OCI-LY7 (cell line): ENCODE results near the gene PHPT1. TPM values are rescaled to one million over a fixed set of nuclear protein-coding genes. Genes with fewer than 3 reads are reported as not detected.

Source experiments
- BruUV-seq: library from RNA; stranded (reverse); fragments of 400-500 nt; replicated peaks from 2 replicates; lab custom pipeline; 2021; lab: Mats Ljungman, UMichigan
- CTCF ChIA-PET: fragments of 300-600 bp; sonication (Branson Sonifier 250); formaldehyde crosslinking; loops from one replicate; lab custom pipeline; 2022; ENCODE audit warnings: antibody characterized with exemption; ENCODE audit not compliant: unreplicated experiment; lab: Charles Lee
- POLR2A ChIA-PET: fragments of 300-600 bp; sonication (Branson Sonifier 250); formaldehyde crosslinking; loops from one replicate; lab custom pipeline; 2022; ENCODE audit warnings: antibody characterized with exemption; lab: Charles Lee
- DNase-seq: peaks from one replicate; pipeline ENCODE4 v3.0.0-alpha.2; 2015; ENCODE audit warnings: low spot score
- H2AFZ ChIP-seq: fragments of 200-600 bp; sonication (generic), shearing (Covaris generic); 2 replicates; pipeline ENCODE4 v1.6.1; 2014; ENCODE audit warnings: mild to moderate bottlenecking, antibody characterized with exemption, low read length, moderate library complexity
- H3K27ac ChIP-seq: fragments of 200-600 bp; sonication (generic); 2 replicates; pipeline ENCODE4 v1.5.1; 2014; ENCODE audit warnings: mixed run types, low read depth, mild to moderate bottlenecking, moderate library complexity, low read length, inconsistent platforms; ENCODE audit not compliant: poor library complexity, severe bottlenecking
- H3K36me3 ChIP-seq: fragments of 200-600 bp; sonication (generic); 2 replicates; pipeline ENCODE4 v1.6.1; 2014; ENCODE audit warnings: mild to moderate bottlenecking, antibody characterized with exemption, low read length, moderate library complexity, mixed read lengths; ENCODE audit not compliant: insufficient read depth
- H3K4me1 ChIP-seq: fragments of 200-600 bp; sonication (generic); 2 replicates; pipeline ENCODE4 v1.5.1; 2014; ENCODE audit warnings: mild to moderate bottlenecking, low read length; ENCODE audit not compliant: insufficient read depth, poor library complexity, severe bottlenecking
- H3K4me2 ChIP-seq: fragments of 200-600 bp; sonication (generic); 2 replicates; pipeline ENCODE4 v1.6.1; 2014; ENCODE audit warnings: mild to moderate bottlenecking, low read length
- H3K4me3 ChIP-seq: fragments of 200-600 bp; sonication (generic); 2 replicates; pipeline ENCODE4 v1.5.1; 2014; ENCODE audit warnings: mild to moderate bottlenecking, low read depth, low read length; ENCODE audit not compliant: poor library complexity, severe bottlenecking
- H3K79me2 ChIP-seq: fragments of 200-600 bp; sonication (generic); 2 replicates; pipeline ENCODE4 v1.6.1; 2016; ENCODE audit warnings: low read depth, mild to moderate bottlenecking, low read length, moderate library complexity, mixed read lengths; ENCODE audit not compliant: insufficient read depth
- H3K9me2 ChIP-seq: fragments of 200-600 bp; sonication (generic); 2 replicates; pipeline ENCODE4 v1.6.1; 2016; ENCODE audit warnings: mild to moderate bottlenecking, low read length, mixed read lengths; ENCODE audit not compliant: insufficient read depth
- H3K9me3 ChIP-seq: fragments of 200-600 bp; sonication (generic); 2 replicates; pipeline ENCODE4 v1.6.1; 2014; ENCODE audit warnings: mild to moderate bottlenecking, mixed run types, low read length, mixed read lengths
- H4K20me1 ChIP-seq: fragments of 200-600 bp; sonication (generic); 2 replicates; pipeline ENCODE4 v1.6.1; 2014; ENCODE audit warnings: mild to moderate bottlenecking, antibody characterized with exemption, low read length, moderate library complexity, mixed read lengths; ENCODE audit not compliant: insufficient read depth
- CTCF ChIP-seq: fragments of 200-600 bp; sonication (generic); conservative IDR thresholded peaks from 2 replicates; pipeline ENCODE4 v1.5.1; 2014; ENCODE audit warnings: mild to moderate bottlenecking, antibody characterized with exemption, low read length, moderate library complexity, mixed read lengths
- EZH2phosphoT487 ChIP-seq: fragments of 200-600 bp; sonication (generic); IDR thresholded peaks from 2 replicates; pipeline ENCODE4 v1.6.1; 2018; ENCODE audit warnings: low read depth, borderline replicate concordance, mild to moderate bottlenecking, mixed run types, antibody characterized with exemption, low read length, moderate library complexity, mixed read lengths
- intact Hi-C: fragments of 100-400 bp; cut with micrococcal nuclease; formaldehyde crosslinking; loops from one replicate; pipeline ENCODE4 v1.10.0; 2022; ENCODE audit not compliant: unreplicated experiment
- total RNA-seq, 2 experiments: library from RNA; depleted of rRNA in 1 of 2; stranded (reverse); fragments of >200 nt in 1 of 2; shearing (Covaris generic) in 1 of 2; gene quantifications; 2 replicates each; pipeline ENCODE4 v1.2.3, GENCODE V29; 2014 to 2022

PHPT1 gene
- total RNA-seq, 2 experiments from 2014 or later, result 49.9 to 56.9 TPM

- intact Hi-C loops, result no loop called here
- H3K4me1 ChIP-seq, result peaks cover 6% of the 10 kb centered on the region
- CTCF ChIA-PET, result no interaction called here
- H4K20me1 ChIP-seq, result no peaks in the 10 kb centered on the region
- H3K27ac ChIP-seq, result no peak overlapping the region
- H3K4me3 ChIP-seq, result no peak overlapping the region
- no peak overlapping the region for H3K4me2 ChIP-seq
- BruUV-seq, result no TSS peak
- H3K79me2 ChIP-seq, result no peaks in the 10 kb centered on the region
- POLR2A ChIA-PET, result no interaction called here
- no peaks in the 10 kb centered on the region for H3K36me3 ChIP-seq
- H2AFZ ChIP-seq, result no peak overlapping the region
- H3K9me3 ChIP-seq, result no peaks in the 10 kb centered on the region
- no peaks in the 10 kb centered on the region for H3K9me2 ChIP-seq
- DNase-seq, result no peak
- no peak for TF ChIP-seq CTCF
- no peak for TF ChIP-seq EZH2phosphoT487
Measured at GRCh38 chr9:136854113-136854841, 5.1 kb downstream of the PHPT1 start.

- BruUV-seq, result no TSS peak
- H3K27ac ChIP-seq, result no peak overlapping the region
- H3K9me2 ChIP-seq, result no peaks in the 10 kb centered on the region
- H3K4me3 ChIP-seq, result no peak overlapping the region
- POLR2A ChIA-PET, result no interaction called here
- intact Hi-C loops, result no loop called here
- CTCF ChIA-PET, result no interaction called here
- H3K4me1 ChIP-seq, result peaks cover 2% of the 10 kb centered on the region
- TF ChIP-seq EZH2phosphoT487 (no peak), CTCF (no peak)
- H3K4me2 ChIP-seq, result no peak overlapping the region
- H4K20me1 ChIP-seq, result no peaks in the 10 kb centered on the region
- H3K9me3 ChIP-seq, result no peaks in the 10 kb centered on the region
- no peaks in the 10 kb centered on the region for H3K79me2 ChIP-seq
- no peak overlapping the region for H2AFZ ChIP-seq
- H3K36me3 ChIP-seq, result no peaks in the 10 kb centered on the region
- DNase-seq, result no peak
Measured at GRCh38 chr9:136854842-136855460, 5.7 kb downstream of the PHPT1 start.

GRCh38 chr9:136855461-136856078 lies 6.4 kb downstream of the PHPT1 start:
- no peak overlapping the region for H2AFZ ChIP-seq
- ChIA-PET CTCF (no interaction called here), POLR2A (no interaction called here)
- no peak overlapping the region for H3K4me2 ChIP-seq
- H3K4me1 ChIP-seq, result no peaks in the 10 kb centered on the region
- H3K27ac ChIP-seq, result no peak overlapping the region
- no peaks in the 10 kb centered on the region for H3K9me3 ChIP-seq
- BruUV-seq, result no TSS peak
- intact Hi-C loops, result no loop called here
- TF ChIP-seq EZH2phosphoT487 (no peak), CTCF (no peak)
- H4K20me1 ChIP-seq, result no peaks in the 10 kb centered on the region
- H3K79me2 ChIP-seq, result no peaks in the 10 kb centered on the region
- no peak overlapping the region for H3K4me3 ChIP-seq
- H3K9me2 ChIP-seq, result no peaks in the 10 kb centered on the region
- H3K36me3 ChIP-seq, result no peaks in the 10 kb centered on the region
- no peak for DNase-seq
